GM18507 (cell line): Measurements from ENCODE around the gene RBM33.
"Not testable (repeated sequence)": the region's sequence is repeated elsewhere in the genome, so short reads cannot be mapped to it uniquely, and the experiment has no call there.

Experiments
- DNase-seq: peaks from one replicate; pipeline ENCODE4 v3.0.0; 2011; ENCODE audit warnings: low read depth; ENCODE audit not compliant: insufficient read length; ENCODE audit errors: extremely low spot score
- FAIRE-seq: peaks from 2 replicates; lab custom pipeline; 2011; peaks lifted over from hg19 to GRCh38; lab: Jason Lieb, UNC

RBM33 gene

GRCh38 chr7:155811560-155811894, 167.1 kb downstream of the RBM33 start:
- FAIRE-seq, result no peak

GRCh38 chr7:155811895-155812761, 167.7 kb downstream of the RBM33 start, which contains the start of gene SHH:
Gene SHH, minus strand, starts transcription at chr7:155812463. Its CDS starts 341 bp downstream, at chr7:155812122.
- DNase-seq (no peak), FAIRE-seq (no peak)

More at GRCh38 chr7:155811560-155811894, 167.1 kb downstream of the RBM33 start:
- no peak for DNase-seq

GRCh38 chr7:155813125-155813524, 168.7 kb downstream of the RBM33 start:
- no peak for FAIRE-seq
- no peak for DNase-seq

GRCh38 chr7:155813546-155814315, 169.3 kb downstream of the RBM33 start:
- no peak for FAIRE-seq
- no peak for DNase-seq

- FAIRE-seq (no peak), DNase-seq (no peak)
These were observed 170.1 kb downstream of the RBM33 start for GRCh38 chr7:155814316-155815276.

GRCh38 chr7:155815332-155816191, 171.1 kb downstream of the RBM33 start:
- DNase-seq, result peak; percentile 68

GRCh38 chr7:155816192-155816508, 171.7 kb downstream of the RBM33 start:
- DNase-seq (no peak), FAIRE-seq (no peak)

More at GRCh38 chr7:155815332-155816191, 171.1 kb downstream of the RBM33 start:
- peak; percentile 84 for FAIRE-seq

- FAIRE-seq, result no peak
- no peak for DNase-seq
These were observed 172.5 kb downstream of the RBM33 start for GRCh38 chr7:155816996-155817395.

GRCh38 chr7:155817515-155817914, 173.1 kb downstream of the RBM33 start:
- DNase-seq, FAIRE-seq: not testable (repeated sequence)

GRCh38 chr7:155818154-155818819, 173.8 kb downstream of the RBM33 start:
- no peak for DNase-seq
- FAIRE-seq, result no peak

GRCh38 chr7:155818820-155819168, 174.3 kb downstream of the RBM33 start:
- no peak for FAIRE-seq
- no peak for DNase-seq

GRCh38 chr7:155819186-155819585, 174.7 kb downstream of the RBM33 start:
- no peak for FAIRE-seq
- no peak for DNase-seq

GRCh38 chr7:155820246-155820645, 175.8 kb downstream of the RBM33 start:
- DNase-seq, result no peak
- no peak for FAIRE-seq

- FAIRE-seq, result no peak
- DNase-seq, result no peak
These were observed 176.3 kb downstream of the RBM33 start for GRCh38 chr7:155820788-155821187.

GRCh38 chr7:155821851-155822250, 177.4 kb downstream of the RBM33 start:
- no peak for DNase-seq
- no peak for FAIRE-seq

GRCh38 chr7:155824227-155824886, 179.9 kb downstream of the RBM33 start:
- no peak for DNase-seq
- FAIRE-seq, result no peak

- no peak for FAIRE-seq
- DNase-seq, result no peak
These were observed 180.9 kb downstream of the RBM33 start for GRCh38 chr7:155825336-155825735.
